HG03196 (cell line): ENCODE data around the gene IWS1.
"Not testable (repeated sequence)": the region's sequence is repeated elsewhere in the genome, so short reads cannot be mapped to it uniquely, and the experiment has no call there.

Experiments used
- ATAC-seq: cut with Tn5 transposase; IDR thresholded peaks from one replicate; pipeline ENCODE4 v1.9.1; 2021; ENCODE audit not compliant: unreplicated experiment

The IWS1 gene

GRCh38 chr2:127526132-127527000, at the start of gene IWS1:
Gene IWS1 (minus strand): TSS chr2:127526489. CDS start chr2:127526208, 281 bp downstream.
- ATAC-seq = peak; percentile 85

GRCh38 chr2:127575941-127576432, 49.7 kb upstream of the IWS1 start:
- ATAC-seq = no peak

GRCh38 chr2:127575185-127575765, 49.0 kb upstream of the IWS1 start:
- no peak for ATAC-seq

GRCh38 chr2:127574656-127575055, 48.4 kb upstream of the IWS1 start:
- ATAC-seq = no peak

- ATAC-seq = no peak
Measured at GRCh38 chr2:127573771-127574170, 47.5 kb upstream of the IWS1 start.

GRCh38 chr2:127573298-127573697, 47.0 kb upstream of the IWS1 start:
- no peak for ATAC-seq

GRCh38 chr2:127572841-127573240, 46.6 kb upstream of the IWS1 start:
- no peak for ATAC-seq

GRCh38 chr2:127572352-127572751, 46.1 kb upstream of the IWS1 start:
- not testable (repeated sequence) for ATAC-seq

- no peak for ATAC-seq
Measured at GRCh38 chr2:127570282-127571250, 44.3 kb upstream of the IWS1 start.

- ATAC-seq = no peak
Measured at GRCh38 chr2:127569666-127570065, 43.4 kb upstream of the IWS1 start.

GRCh38 chr2:127568128-127568527, 41.8 kb upstream of the IWS1 start:
- no peak for ATAC-seq

- ATAC-seq = no peak
Measured at GRCh38 chr2:127567351-127567854, 41.1 kb upstream of the IWS1 start.

GRCh38 chr2:127566576-127566975, 40.3 kb upstream of the IWS1 start:
- no peak for ATAC-seq

- no peak for ATAC-seq
Measured at GRCh38 chr2:127566139-127566417, 39.8 kb upstream of the IWS1 start.

GRCh38 chr2:127565261-127566138, 39.2 kb upstream of the IWS1 start:
- no peak for ATAC-seq

- no peak for ATAC-seq
Measured at GRCh38 chr2:127564429-127565260, 38.4 kb upstream of the IWS1 start.

- peak; percentile 96 for ATAC-seq
Measured at GRCh38 chr2:127563458-127564428, 37.5 kb upstream of the IWS1 start.

GRCh38 chr2:127562936-127563335, 36.6 kb upstream of the IWS1 start:
- no peak for ATAC-seq
